ENCODE data around the gene CDH22. TPM values are rescaled to one million over a fixed set of nuclear protein-coding genes. Genes with fewer than 3 reads are reported as not detected.

Gene CDH22
- total RNA-seq, 1 donor from 2014 or later: 1.3 TPM

- no peak overlapping the region for H3K27ac Mint-ChIP-seq
- DNase-seq (ENCODE audit: extremely low spot score, unreplicated experiment): no peak
- no peaks in the 10 kb centered on the region for H3K9me3 Mint-ChIP-seq
- H3K4me1 Mint-ChIP-seq (ENCODE audit: unreplicated experiment): peaks cover 6% of the 10 kb centered on the region
- no peak overlapping the region for H3K4me3 Mint-ChIP-seq
- H3K27me3 Mint-ChIP-seq: peaks cover 39% of the 10 kb centered on the region
- TF ChIP-seq CTCF (conservative IDR thresholded peaks at IDR 0.05): no peak
- H3K36me3 Mint-ChIP-seq: no peaks in the 10 kb centered on the region
Measured at GRCh38 chr20:46237736-46238135, 70.6 kb downstream of the CDH22 start.

DNA sequence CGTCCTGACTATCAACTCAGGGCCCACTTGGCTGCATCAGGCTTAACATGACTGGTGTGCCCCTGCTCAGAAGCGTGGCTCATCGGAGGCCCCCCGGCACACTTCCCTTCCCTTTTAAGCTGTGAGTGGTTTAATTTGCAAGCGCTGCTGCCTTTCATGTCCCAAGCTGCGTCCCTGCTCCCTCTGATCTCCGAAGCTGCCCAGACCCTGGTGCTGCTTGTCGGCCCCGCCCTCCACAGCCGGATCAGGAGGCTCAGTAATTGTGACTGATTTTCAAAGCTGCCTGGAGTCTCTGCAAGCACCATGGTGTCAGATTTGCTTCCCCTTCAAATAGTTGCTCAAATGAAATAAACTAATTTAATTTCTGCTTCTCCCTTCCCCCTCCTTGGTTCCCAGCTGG lies 71.1 kb downstream of the CDH22 start:
- Mint-ChIP-seq H3K4me3 (no peak overlapping the region), H3K9me3 (no peaks in the 10 kb centered on the region), H3K27ac (no peak overlapping the region), H3K36me3 (no peaks in the 10 kb centered on the region), H3K27me3 (peaks cover 39% of the 10 kb centered on the region), H3K4me1 (ENCODE audit: unreplicated experiment) (peaks cover 9% of the 10 kb centered on the region)
- no peak for TF ChIP-seq CTCF (conservative IDR thresholded peaks at IDR 0.05)
- DNase-seq (ENCODE audit: extremely low spot score, unreplicated experiment): no peak

GRCh38 chr20:46235077-46235476 lies 73.2 kb downstream of the CDH22 start:
- peaks cover 41% of the 10 kb centered on the region for H3K27me3 Mint-ChIP-seq
- H3K4me3 Mint-ChIP-seq: no peak overlapping the region

GRCh38 chr20:46233701-46234100 lies 74.6 kb downstream of the CDH22 start:
- Mint-ChIP-seq H3K4me1 (ENCODE audit: unreplicated experiment) (peaks cover 9% of the 10 kb centered on the region), H3K9me3 (no peaks in the 10 kb centered on the region), H3K36me3 (no peaks in the 10 kb centered on the region), H3K4me3 (no peak overlapping the region), H3K27ac (no peak overlapping the region), H3K27me3 (peaks cover 41% of the 10 kb centered on the region)
- TF ChIP-seq CTCF (conservative IDR thresholded peaks at IDR 0.05): no peak
- no peak for DNase-seq (ENCODE audit: extremely low spot score, unreplicated experiment)

More at GRCh38 chr20:46235077-46235476, 73.2 kb downstream of the CDH22 start:
- H3K36me3 Mint-ChIP-seq: no peaks in the 10 kb centered on the region
- H3K27ac Mint-ChIP-seq: no peak overlapping the region
- no peak for TF ChIP-seq CTCF (conservative IDR thresholded peaks at IDR 0.05)
- H3K4me1 Mint-ChIP-seq (ENCODE audit: unreplicated experiment): peaks cover 9% of the 10 kb centered on the region
- DNase-seq (ENCODE audit: extremely low spot score, unreplicated experiment): no peak
- no peaks in the 10 kb centered on the region for H3K9me3 Mint-ChIP-seq

GRCh38 chr20:46232539-46232938 lies 75.8 kb downstream of the CDH22 start:
- Mint-ChIP-seq H3K27me3 (peaks cover 41% of the 10 kb centered on the region), H3K9me3 (no peaks in the 10 kb centered on the region), H3K36me3 (no peaks in the 10 kb centered on the region), H3K4me1 (ENCODE audit: unreplicated experiment) (peaks cover 9% of the 10 kb centered on the region), H3K27ac (no peak overlapping the region), H3K4me3 (no peak overlapping the region)
- TF ChIP-seq CTCF (conservative IDR thresholded peaks at IDR 0.05): no peak
- no peak for DNase-seq (ENCODE audit: extremely low spot score, unreplicated experiment)

DNA sequence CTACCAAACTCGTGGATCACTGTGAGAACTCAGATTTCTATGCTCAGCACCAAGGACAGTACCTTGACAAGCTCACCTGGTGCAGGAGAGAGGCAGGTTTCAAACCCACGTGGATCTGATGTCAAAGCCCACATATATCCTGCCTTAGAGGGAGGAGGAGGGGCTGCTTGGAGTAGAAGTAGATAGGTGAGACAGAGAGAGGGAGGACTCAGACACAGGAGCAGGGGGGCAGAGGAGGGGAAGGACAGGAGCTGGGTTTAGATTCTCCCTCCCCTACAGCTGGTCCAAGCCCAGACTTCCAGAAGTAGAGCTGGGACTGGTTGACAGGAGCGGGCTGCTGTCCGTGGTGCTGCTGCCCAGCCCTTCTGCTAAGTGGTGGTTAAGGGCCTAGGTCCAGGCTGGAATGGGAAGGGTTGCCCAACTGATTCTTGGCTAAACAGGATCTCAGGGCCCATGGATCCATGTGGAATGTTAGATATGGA lies 77.5 kb downstream of the CDH22 start:
- H3K4me3 Mint-ChIP-seq: no peak overlapping the region
- peaks cover 9% of the 10 kb centered on the region for H3K4me1 Mint-ChIP-seq (ENCODE audit: unreplicated experiment)
- DNase-seq (ENCODE audit: extremely low spot score, unreplicated experiment): no peak
- H3K27me3 Mint-ChIP-seq: peaks cover 48% of the 10 kb centered on the region
- no peaks in the 10 kb centered on the region for H3K9me3 Mint-ChIP-seq
- H3K36me3 Mint-ChIP-seq: no peaks in the 10 kb centered on the region
- peak overlapping the region; percentile 6 for H3K27ac Mint-ChIP-seq
- TF ChIP-seq CTCF (conservative IDR thresholded peaks at IDR 0.05): no peak

Measured in type B pancreatic cell (in vitro differentiated cells).